GM18517 (cell line): Measurements from ENCODE around the gene CDKL1.
A peak's percentile ranks its signal among the peaks of the same experiment; 100 is the strongest.
"Not testable (repeated sequence)": the region's sequence is repeated elsewhere in the genome, so short reads cannot be mapped to it uniquely, and the experiment has no call there.

Experiments used
- ATAC-seq: cut with Tn5 transposase; IDR thresholded peaks from one replicate; pipeline ENCODE4 v1.9.1; 2021; ENCODE audit warnings: mild to moderate bottlenecking, moderate library complexity; ENCODE audit not compliant: unreplicated experiment

The CDKL1 gene

DNA sequence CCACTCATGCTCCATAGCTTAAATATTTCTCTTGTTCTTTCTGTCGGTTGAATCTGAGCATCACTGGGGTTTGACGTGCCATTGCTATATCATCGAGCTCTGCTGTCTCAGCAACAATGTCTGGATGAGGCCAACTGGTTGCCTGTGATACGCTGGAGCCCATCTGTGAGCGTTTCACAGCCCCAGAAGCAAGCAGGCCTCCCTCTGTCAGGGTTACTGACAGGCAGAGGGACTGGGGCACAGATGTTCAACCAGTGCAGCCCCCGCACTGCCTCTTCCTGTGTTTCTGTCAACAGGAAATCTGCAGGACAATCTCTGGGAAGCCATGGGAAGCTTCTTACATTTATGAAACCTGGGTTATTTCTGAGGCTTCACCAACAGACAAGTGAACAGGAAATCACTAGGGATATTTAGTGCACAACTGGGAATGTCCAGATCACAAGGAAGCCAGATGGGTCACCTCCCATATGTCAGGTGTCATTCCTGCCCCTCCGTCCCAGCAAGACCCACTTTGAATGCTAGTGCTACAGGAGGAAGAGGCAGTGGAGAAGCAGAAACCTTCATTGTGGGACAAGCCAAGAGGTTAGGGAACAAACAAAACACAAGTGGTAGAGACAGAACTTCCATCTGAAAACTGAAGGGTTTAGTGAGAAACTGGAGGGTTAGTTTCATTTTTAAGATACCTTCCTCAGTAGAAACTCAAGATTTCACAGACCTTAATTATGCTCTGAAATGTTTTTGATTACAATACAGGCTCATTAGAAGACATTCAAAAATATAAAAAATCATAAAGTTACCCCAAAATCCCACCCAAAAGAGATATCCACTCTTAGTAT, 60.5 kb downstream of the CDKL1 start:
- no peak for ATAC-seq

DNA sequence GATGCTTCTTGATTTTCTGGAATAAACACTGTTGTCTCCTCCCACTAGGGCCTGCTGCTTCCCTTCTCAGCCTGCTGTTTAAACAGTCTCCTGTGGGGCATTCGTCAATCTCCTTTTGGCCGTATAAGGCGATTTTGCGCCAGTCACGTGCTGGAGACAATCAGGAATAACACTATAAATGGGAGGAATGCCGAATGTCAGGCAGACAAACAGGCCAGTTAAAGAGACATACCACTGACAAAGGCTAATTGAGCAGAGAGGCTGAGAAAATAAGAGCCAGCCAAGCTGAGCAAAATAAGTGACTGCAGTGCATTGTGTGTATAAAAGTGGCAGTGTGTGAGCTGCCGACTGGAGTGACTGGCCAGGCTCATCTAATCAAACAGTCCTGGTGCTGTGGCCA, 61.3 kb downstream of the CDKL1 start:
- ATAC-seq: no peak

DNA sequence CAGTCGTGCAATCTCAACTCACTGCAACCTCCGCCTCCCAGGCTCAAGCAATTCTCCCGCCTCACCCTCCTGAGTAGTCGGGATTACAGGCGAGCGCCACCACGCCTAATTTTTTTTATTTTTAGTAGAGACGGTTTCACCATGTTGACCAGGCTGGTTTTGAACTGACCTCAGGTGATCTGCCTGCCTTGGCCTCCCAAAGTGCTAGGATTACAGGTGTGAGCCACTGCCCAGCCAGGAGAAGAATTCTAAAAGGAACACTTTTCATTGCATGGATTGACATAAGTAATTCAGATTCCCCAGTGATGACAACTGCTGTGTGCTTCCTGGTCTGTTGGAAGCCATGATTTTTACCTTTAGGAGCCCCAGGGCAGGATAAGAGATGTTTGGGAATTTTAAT, 62.5 kb downstream of the CDKL1 start:
- no peak for ATAC-seq

- no peak for ATAC-seq
Measured at GRCh38 chr14:50333014-50333509, 63.6 kb downstream of the CDKL1 start.

DNA sequence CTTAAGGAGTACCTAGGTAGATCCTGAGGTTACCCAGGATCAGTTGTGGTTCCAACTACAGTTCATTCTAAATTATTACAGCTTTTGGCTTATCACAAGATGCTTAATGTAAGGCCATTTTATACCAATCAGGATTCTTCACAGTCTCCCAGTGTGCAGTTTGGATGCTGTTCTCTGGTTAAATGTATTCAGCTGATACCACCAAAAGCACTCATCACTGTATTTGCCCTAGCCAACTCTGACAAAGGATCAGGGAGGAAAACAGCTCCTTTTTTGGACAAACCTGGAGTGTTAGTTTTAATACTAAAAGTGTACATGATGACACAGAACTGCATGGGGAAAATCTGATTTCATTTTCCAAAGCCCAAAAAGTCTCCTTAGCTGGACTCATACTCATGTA, 65.1 kb downstream of the CDKL1 start:
- ATAC-seq: no peak

DNA sequence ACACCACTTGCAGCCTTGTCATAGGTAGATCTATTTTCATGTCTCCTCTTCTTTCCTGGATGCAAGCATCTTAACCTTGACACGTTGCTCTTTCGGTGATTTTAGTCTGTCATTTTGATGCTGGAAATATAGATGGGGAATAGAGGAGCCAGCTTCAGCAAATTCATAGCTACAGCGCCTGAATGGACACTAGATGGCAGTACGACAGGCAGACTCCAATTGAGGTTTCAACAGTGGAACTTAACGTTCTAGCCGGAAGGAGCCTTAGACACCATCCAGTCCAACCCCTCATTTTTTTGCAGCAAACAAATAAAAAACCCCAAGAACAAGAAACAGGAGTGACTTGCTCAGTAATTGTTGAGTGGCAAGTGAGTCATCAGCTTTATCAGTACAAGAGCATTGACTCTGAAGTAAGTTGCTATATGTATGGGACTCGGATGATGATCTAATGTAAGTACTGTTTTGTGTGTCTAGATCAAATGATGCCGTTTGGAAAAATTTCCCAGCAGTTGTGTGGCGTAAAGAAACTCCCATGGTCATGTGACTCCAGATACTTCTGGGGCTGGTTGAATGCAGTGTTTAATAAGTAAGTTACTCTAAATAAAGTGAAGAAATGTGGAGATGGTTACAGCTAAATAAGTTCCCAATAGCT, 75.5 kb downstream of the CDKL1 start:
- ATAC-seq: peak; percentile 93

DNA sequence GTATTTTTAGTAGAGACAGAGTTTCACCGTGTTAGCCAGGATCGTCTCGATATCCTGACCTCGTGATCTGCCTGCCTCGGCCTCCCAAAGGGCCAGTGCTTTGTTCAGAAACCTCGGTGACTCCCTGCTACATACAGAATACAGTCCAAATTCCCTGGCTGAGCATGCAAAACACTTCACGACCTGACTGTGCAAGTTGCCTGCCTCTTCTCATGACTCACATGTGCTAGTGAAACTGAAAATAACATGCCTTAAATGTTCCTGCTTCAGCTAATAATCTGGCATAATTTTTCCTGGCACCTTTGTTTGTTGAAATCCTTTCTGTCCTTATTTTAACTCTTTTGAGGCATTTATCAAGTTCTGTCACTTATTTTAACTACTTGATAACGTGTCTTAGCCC, 76.4 kb downstream of the CDKL1 start:
- peak; percentile 26 for ATAC-seq

- no peak for ATAC-seq
Measured at GRCh38 chr14:50319721-50320120, 77.0 kb downstream of the CDKL1 start.

DNA sequence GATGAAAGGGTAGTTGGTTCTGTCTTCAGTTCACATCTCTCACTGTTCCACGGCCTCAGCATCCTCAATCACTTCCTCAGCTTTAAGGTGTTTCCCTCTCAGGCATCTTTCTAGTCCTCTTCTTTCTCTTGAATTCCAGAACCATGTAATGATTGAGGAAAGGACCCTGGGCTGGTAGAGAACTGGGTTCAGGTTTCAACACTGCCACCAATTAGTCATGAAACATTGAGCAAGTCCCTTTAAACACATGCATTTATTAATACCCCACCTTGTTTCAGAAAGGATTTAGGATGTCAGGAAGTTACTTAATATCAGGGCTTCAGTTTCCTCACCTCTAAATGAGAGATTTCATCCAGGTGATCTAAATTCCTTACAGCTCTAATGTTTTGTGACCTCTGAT, 77.4 kb downstream of the CDKL1 start:
- ATAC-seq: no peak

DNA sequence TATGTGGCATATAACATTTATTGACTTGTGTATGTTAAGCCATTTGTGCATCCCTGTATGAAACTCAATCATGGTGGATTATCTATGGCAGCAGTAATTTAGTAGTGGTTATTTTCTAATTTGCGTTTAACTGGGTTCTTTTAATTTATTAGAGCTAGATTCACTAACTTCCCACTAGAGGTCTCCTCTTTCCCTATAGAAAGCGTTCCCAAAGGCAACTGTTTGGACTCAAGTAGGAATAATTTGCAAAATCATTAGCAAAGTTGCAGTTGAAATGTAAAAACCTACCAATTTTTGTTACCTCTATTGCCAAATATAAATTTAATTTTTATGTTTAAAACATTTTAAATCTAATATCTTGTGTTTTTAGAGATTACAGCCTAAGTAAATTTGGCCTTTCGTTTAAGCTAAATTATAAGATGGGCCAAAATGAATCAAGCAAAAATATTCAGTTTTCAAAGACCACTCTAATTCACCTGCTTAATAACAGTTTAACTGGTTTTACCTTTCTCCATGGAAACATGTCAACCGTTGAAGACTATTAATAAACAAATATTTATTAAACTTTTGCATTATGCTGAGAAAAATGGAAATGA, 78.6 kb downstream of the CDKL1 start:
- no peak for ATAC-seq

GRCh38 chr14:50314098-50314497, 82.6 kb downstream of the CDKL1 start:
- not testable (repeated sequence) for ATAC-seq

DNA sequence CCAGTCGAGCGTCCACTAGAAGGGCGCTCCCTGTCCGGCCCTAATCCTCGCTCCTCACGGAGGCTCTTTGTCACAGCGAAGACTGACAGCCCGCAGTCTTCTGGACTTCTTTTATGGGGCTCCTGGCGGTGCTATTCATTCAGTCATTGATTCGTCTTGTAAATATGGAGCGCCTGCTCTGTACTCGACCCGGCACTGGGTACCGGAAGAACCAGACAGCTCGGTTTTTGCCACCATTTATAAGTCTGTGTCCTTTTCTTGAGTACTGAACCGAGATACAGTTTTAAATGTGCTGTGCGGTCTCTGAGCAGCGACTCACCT, 84.0 kb downstream of the CDKL1 start:
- ATAC-seq: peak; percentile 36

DNA sequence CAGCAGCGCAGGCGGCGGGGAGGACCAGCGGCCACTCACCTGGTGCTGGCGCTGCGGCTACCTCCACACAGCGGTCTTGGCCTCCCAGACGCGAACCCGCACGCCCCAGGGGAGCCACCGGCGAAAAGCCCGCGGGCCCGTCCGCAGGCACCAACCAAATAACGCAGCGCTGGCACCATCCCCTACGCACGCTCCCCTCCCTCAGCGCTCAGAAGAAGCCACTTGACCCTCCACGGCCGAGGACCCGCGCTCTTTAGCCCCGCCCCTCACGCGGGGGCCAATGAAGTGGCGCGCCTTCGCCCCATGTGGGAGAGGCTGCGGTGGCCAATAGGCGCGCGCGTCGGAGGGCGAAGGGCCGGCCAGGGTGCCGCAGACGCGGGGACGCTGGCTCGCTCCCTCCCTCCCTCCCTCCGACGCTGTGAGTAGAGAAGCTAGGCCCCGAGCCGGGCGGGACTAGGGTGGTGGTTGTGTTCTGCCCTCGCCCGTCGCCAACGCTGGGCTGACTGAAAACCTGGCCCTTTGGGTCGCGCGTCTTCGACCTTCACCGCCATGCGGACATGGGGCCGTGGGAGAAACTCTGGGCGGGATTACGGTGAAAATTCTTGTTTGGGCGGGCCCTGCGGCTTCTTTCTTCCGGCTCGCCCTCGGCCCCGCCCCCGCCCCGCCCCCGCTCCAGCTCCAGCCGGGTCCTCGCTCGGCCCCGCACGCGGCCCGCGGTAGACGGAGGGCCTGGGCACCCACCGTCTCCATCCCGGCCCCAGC, 84.5 kb downstream of the CDKL1 start, which contains the start of the genes DMAC2L and L2HGDH:
Gene DMAC2L (plus strand): TSS at position 353 of the 762 bp plus-strand sequence. CDS start 9,164 bp downstream, outside the sequence.
Gene L2HGDH (minus strand): TSS at position 258 of the 762 bp plus-strand sequence. CDS start 79 bp downstream, at position 179.
- peak; percentile 80 for ATAC-seq

- ATAC-seq: no peak
Measured at GRCh38 chr14:50311337-50311971, 85.2 kb downstream of the CDKL1 start.

- no peak for ATAC-seq
Measured at GRCh38 chr14:50310445-50310844, 86.2 kb downstream of the CDKL1 start.

- no peak for ATAC-seq
Measured at GRCh38 chr14:50308363-50308915, 88.2 kb downstream of the CDKL1 start.

DNA sequence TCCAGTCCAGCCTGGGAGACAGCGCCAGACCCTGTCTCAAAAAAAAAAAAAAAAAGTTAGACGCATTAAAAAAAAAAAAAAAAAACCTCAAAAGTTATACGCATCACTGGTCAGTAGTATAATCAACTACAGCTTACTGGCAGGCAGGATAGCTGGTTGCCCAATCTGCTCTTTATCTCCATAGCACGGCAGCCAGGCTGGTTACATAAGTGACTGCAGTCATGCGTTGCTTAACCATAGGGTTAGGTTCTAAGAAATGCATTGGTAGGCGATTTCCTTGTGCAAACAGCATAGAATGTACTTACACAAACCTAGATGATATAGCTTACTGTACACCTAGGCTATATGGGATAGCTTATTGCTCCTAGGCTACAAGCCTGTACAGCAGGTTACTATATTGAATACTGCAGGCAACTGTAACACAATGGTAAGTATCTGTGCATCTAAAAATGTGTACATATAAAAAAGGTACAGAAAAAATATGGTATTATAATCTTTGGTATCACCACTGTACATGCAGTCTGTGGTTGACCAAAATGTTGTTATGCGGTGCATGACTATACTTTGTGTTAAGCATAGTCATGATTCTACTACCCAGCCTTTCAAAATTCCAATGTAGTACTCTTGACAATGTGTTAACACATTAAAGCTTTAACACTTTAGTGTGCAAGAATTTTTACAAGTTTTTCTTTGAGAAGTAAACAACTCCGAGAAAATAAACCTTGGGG, 92.8 kb downstream of the CDKL1 start:
- ATAC-seq: no peak

- ATAC-seq: no peak
Measured at GRCh38 chr14:50301914-50302313, 94.8 kb downstream of the CDKL1 start.

- ATAC-seq: no peak
Measured at GRCh38 chr14:50299585-50299984, 97.1 kb downstream of the CDKL1 start.

DNA sequence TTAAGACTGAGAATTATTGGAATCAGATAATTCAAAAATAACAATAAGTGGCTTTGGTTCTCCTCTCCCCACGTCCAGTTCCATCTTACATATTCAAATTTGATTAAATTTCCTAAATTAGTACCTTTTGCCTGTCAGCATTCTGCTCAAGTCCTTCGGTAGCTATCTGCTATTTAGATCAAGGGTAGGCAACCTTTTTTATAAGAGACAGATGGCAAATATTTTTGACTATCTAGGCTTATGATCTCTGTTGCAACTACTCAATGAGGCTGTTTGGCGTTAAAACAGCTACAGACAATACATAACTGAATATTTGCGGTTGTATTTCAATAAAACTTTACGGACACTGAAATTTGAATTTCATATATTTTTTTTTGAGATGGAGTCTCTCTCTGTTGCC, 106.4 kb downstream of the CDKL1 start:
- ATAC-seq: no peak
